HepG2 (cell line): ENCODE data around the gene CAVIN2. TPM values are rescaled to one million over a fixed set of nuclear protein-coding genes. Genes with fewer than 3 reads are reported as not detected.

Source experiments
- ATAC-seq: fragments of 200-7000 bp; cut with Tn5 transposase; 3 replicates; pipeline ENCODE4 v1.9.1; 2020; ENCODE audit warnings: mild to moderate bottlenecking, moderate library complexity
- BruUV-seq: library from RNA; stranded (reverse); fragments of 400-500 nt; replicated peaks from 2 replicates; lab custom pipeline; 2021; lab: Mats Ljungman, UMichigan
- CTCF ChIA-PET: fragments of 300-600 bp; formaldehyde crosslinking; extraction: SDS; loops from one replicate; lab custom pipeline; 2021; ENCODE audit warnings: low total read pairs, inconsistent platforms, low intra/inter-chr PET ratio; lab: Yijun Ruan, JAX
- POLR2A ChIA-PET: fragments of 350-600 bp; sonication (Branson Sonifier 250); formaldehyde crosslinking; loops from one replicate; lab custom pipeline; 2020; ENCODE audit warnings: antibody characterized with exemption, inconsistent platforms; lab: Yijun Ruan, JAX
- DNase-seq: peaks from one replicate; pipeline ENCODE4 v3.0.0-alpha.2; 2015; ENCODE audit warnings: low spot score
- FAIRE-seq: peaks from 3 replicates; lab custom pipeline; 2011; peaks lifted over from hg19 to GRCh38; lab: Jason Lieb, UNC
- H2AFZ ChIP-seq: one replicate; pipeline ENCODE4 v1.6.1; 2011; ENCODE audit warnings: low read length, inconsistent platforms
- H3K27ac ChIP-seq: fragments of 300-600 bp; 3 replicates; pipeline ENCODE4 v1.8.0; 2011; ENCODE audit warnings: mixed run types, mild to moderate bottlenecking, mixed read lengths, low read length, inconsistent platforms; ENCODE audit not compliant: insufficient read depth; ENCODE audit errors: extremely low read length
- H3K27me3 ChIP-seq, 2 experiments: fragments of 200-600 bp in 1 of 2; 2 replicates in 1 of 2; 3 replicates in 1 of 2; pipeline versions ENCODE4 v1.6.0 to v1.8.0; 2011; ENCODE audit warnings: low read length in 2 of 2, mild to moderate bottlenecking in 2 of 2, moderate library complexity in 2 of 2, inconsistent platforms in 1 of 2; ENCODE audit not compliant: insufficient read depth in 2 of 2, control insufficient read depth in 1 of 2
- H3K36me3 ChIP-seq, 2 experiments: fragments of 200-600 bp in 1 of 2; replicated peaks in 1 of 2; 2 replicates in 1 of 2; 3 replicates in 1 of 2; pipeline versions ENCODE4 v1.5.1 to v1.8.0; 2011; ENCODE audit warnings: low read length in 2 of 2, inconsistent platforms in 1 of 2; ENCODE audit not compliant: insufficient read depth in 2 of 2, control insufficient read depth in 1 of 2
- H3K4me1 ChIP-seq: 2 replicates; pipeline ENCODE4 v1.5.1; 2012; ENCODE audit warnings: low read length, inconsistent platforms; ENCODE audit not compliant: insufficient read depth
- H3K4me2 ChIP-seq: 2 replicates; pipeline ENCODE4 v1.6.0; 2011; ENCODE audit warnings: low read depth, low read length, inconsistent platforms
- H3K4me3 ChIP-seq, 3 experiments: fragments of 200-600 bp in 1 of 3; sonication (generic), shearing (Covaris generic) in 1 of 3; replicated peaks in 1 of 3; 2 replicates each; pipeline ENCODE4 v1.5.1; 2011 to 2016; ENCODE audit warnings: low read length in 3 of 3, inconsistent platforms in 2 of 3, low read depth in 2 of 3, mild to moderate bottlenecking in 2 of 3, control low read depth in 1 of 3, mixed read lengths in 1 of 3; ENCODE audit not compliant: insufficient read depth in 1 of 3
- H3K79me2 ChIP-seq: one replicate; pipeline ENCODE4 v1.6.1; 2011; ENCODE audit warnings: low read length, inconsistent platforms; ENCODE audit not compliant: insufficient read depth
- H3K9ac ChIP-seq: 2 replicates; pipeline ENCODE4 v1.6.0; 2011; ENCODE audit warnings: mild to moderate bottlenecking, low read depth, low read length, inconsistent platforms; ENCODE audit not compliant: insufficient read depth
- H3K9me3 ChIP-seq: 2 replicates; pipeline ENCODE4 v1.5.1; 2012; ENCODE audit warnings: mild to moderate bottlenecking, low read length
- H4K20me1 ChIP-seq: 2 replicates; pipeline ENCODE4 v1.6.0; 2011; ENCODE audit warnings: inconsistent platforms, mild to moderate bottlenecking, low read length, moderate library complexity; ENCODE audit not compliant: insufficient read depth
- GPBP1L1 ChIP-seq: sonication (generic); formaldehyde crosslinking; IDR thresholded peaks from 2 replicates; pipeline ENCODE4 v1.5.0; 2020; ENCODE audit warnings: mild to moderate bottlenecking, missing genetic modification reagents
- HDAC2 ChIP-seq: sonication (generic); formaldehyde crosslinking; IDR thresholded peaks from 2 replicates; pipeline ENCODE4 v1.4.0; 2020; ENCODE audit warnings: missing genetic modification reagents
- HIC2 ChIP-seq: sonication (generic); formaldehyde crosslinking; IDR thresholded peaks from 2 replicates; pipeline ENCODE4 v1.9.0; 2022; ENCODE audit warnings: low read depth, missing genetic modification reagents
- KDM4B ChIP-seq: sonication (generic); formaldehyde crosslinking; IDR thresholded peaks from 2 replicates; pipeline ENCODE4 v1.4.0; 2020; ENCODE audit warnings: missing genetic modification reagents
- KLF12 ChIP-seq: sonication (generic); formaldehyde crosslinking; IDR thresholded peaks from 2 replicates; pipeline ENCODE4 v1.4.0; 2020; ENCODE audit warnings: missing genetic modification reagents, borderline replicate concordance
- KLF13 ChIP-seq: sonication (generic); formaldehyde crosslinking; IDR thresholded peaks from 2 replicates; pipeline ENCODE4 v1.4.0; 2020; ENCODE audit warnings: mild to moderate bottlenecking, missing genetic modification reagents
- NCOR1 ChIP-seq: fragments of 200-600 bp; sonication (generic); IDR thresholded peaks from 2 replicates; pipeline ENCODE4 v1.7.0; 2017; ENCODE audit warnings: antibody characterized with exemption, low read length, borderline replicate concordance
- NFKB2 ChIP-seq: sonication (generic); formaldehyde crosslinking; IDR thresholded peaks from 2 replicates; pipeline ENCODE4 v1.4.0; 2020; ENCODE audit warnings: missing genetic modification reagents, borderline replicate concordance
- NR2F6 ChIP-seq, 2 experiments: IDR thresholded peaks; 2 replicates each; pipeline ENCODE4 v1.6.1; 2016; ENCODE audit warnings: antibody characterized with exemption in 1 of 2, mild to moderate bottlenecking in 1 of 2
- RORA ChIP-seq: sonication (generic); formaldehyde crosslinking; IDR thresholded peaks from 2 replicates; pipeline ENCODE4 v1.5.0; 2020; ENCODE audit warnings: mild to moderate bottlenecking, missing genetic modification reagents, moderate library complexity
- YEATS2 ChIP-seq: sonication (generic); formaldehyde crosslinking; IDR thresholded peaks from 2 replicates; pipeline ENCODE4 v1.4.0; 2020; ENCODE audit warnings: missing genetic modification reagents, borderline replicate concordance
- ZNF367 ChIP-seq: sonication (generic); formaldehyde crosslinking; IDR thresholded peaks from 2 replicates; pipeline ENCODE4 v1.4.0; 2020; ENCODE audit warnings: missing genetic modification reagents, borderline replicate concordance
- ZNF512B ChIP-seq: sonication (generic); formaldehyde crosslinking; IDR thresholded peaks from 2 replicates; pipeline ENCODE4 v1.5.1; 2020; ENCODE audit warnings: missing genetic modification reagents, mild to moderate bottlenecking, borderline replicate concordance
- ZNF772 ChIP-seq: sonication (generic); formaldehyde crosslinking; IDR thresholded peaks from 2 replicates; pipeline ENCODE4 v1.5.0; 2020; ENCODE audit warnings: mild to moderate bottlenecking, missing genetic modification reagents
- ZSCAN30 ChIP-seq: sonication (generic); formaldehyde crosslinking; IDR thresholded peaks from 2 replicates; pipeline ENCODE4 v1.5.0; 2020; ENCODE audit warnings: mild to moderate bottlenecking, missing genetic modification reagents
- WGBS: methylation state at CpG from one replicate; pipeline ENCODE4 v1.1.6; 2017; ENCODE audit warnings: low lambda C conversion rate; 5-methylcytosine and 5-hydroxymethylcytosine counted together
- in situ Hi-C: cut with HindIII; loops from 2 replicates; pipeline ENCODE4 v1.10.0; 2017; ENCODE audit warnings: low pct_unique_long_range_greater_than_20kb; ENCODE audit not compliant: extremely low pct_ligation_motif_present
- intact Hi-C: fragments of 100-400 bp; cut with micrococcal nuclease; formaldehyde crosslinking; loops from one replicate; pipeline ENCODE4 v1.10.0; 2022; ENCODE audit not compliant: unreplicated experiment
- polyA plus RNA-seq, 8 experiments: library from polyadenylated mRNA; depleted of rRNA in 3 of 8; stranded (reverse) in 7 of 8; unstranded in 1 of 8; fragments of >200 nt; fragmentation: Illumina TruSeq in 4 of 8; extraction: Trizol in 4 of 8; gene quantifications; 2 replicates each; pipeline versions ENCODE4 v1.2.1 to v1.2.3, GENCODE V29; 2011 to 2016; ENCODE audit warnings: low read depth in 4 of 8, missing spikeins in 1 of 8, mixed read lengths in 1 of 8; ENCODE audit not compliant: insufficient read depth in 1 of 8
- total RNA-seq, 5 experiments: library from RNA; depleted of rRNA; stranded (reverse); fragments of >200 nt; fragmentation: Illumina TruSeq; extraction: Trizol; gene quantifications; 2 replicates each; pipeline ENCODE4 v1.2.3, GENCODE V29; 2016; ENCODE audit warnings: low read depth in 1 of 5
- TF ChIP-seq, protein P1 (sequence below): IDR thresholded peaks from 2 replicates; pipeline ENCODE4 v1.6.1; 2016; ENCODE audit warnings: mild to moderate bottlenecking, missing biosample characterization, missing genetic modification reagents
- TF ChIP-seq, protein P2 (sequence below): sonication (generic); formaldehyde crosslinking; IDR thresholded peaks from 2 replicates; pipeline ENCODE4 v1.5.0; 2020; ENCODE audit warnings: missing genetic modification reagents

Gene CAVIN2
- total and polyA plus RNA-seq, 2 of the 13 experiments (the other 11 are each of a cell fraction or from before 2014, with no cell fraction given): 7.6 to 38.8 TPM

DNA sequence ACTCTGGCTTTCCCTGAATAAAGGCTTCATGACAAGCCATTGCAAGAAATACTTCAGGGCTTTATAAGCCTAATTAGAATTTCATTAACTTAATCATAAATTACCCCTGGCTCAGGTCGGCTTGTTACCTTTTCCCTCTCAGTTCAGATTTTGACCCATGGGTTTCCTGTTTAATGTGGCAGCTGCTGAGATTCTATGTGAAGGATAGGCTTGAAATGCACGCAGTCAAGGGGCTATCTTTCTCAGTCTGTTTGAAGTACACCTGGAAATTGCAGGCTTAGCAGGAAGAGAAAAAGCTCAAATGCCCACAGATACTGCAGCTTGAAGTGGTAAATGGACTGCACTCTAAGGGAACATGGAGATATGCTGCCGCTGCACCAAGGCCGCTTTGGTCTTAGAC, 49.4 kb downstream of the CAVIN2 start:
- FAIRE-seq (no peak), ATAC-seq (no peak)
- TF ChIP-seq ZSCAN30 (CRISPR knock-in tag) (no peak), NFKB2 (CRISPR knock-in tag) (no peak), ZNF367 (no peak), KDM4B (no peak), ZNF772 (no peak), HDAC2 (no peak), HIC2 (CRISPR knock-in tag) (no peak), RORA (CRISPR knock-in tag) (no peak), YEATS2 (no peak), ZNF512B (no peak), KLF13 (no peak), NR2F6 (IDR thresholded peaks at IDR 0.05) (no peak), NR2F6 (CRISPR knock-in tag; IDR thresholded peaks at IDR 0.05) (no peak), KLF12 (CRISPR knock-in tag) (no peak), GPBP1L1 (CRISPR knock-in tag) (no peak), NCOR1 (no peak)
- TF ChIP-seq, protein P1, sequence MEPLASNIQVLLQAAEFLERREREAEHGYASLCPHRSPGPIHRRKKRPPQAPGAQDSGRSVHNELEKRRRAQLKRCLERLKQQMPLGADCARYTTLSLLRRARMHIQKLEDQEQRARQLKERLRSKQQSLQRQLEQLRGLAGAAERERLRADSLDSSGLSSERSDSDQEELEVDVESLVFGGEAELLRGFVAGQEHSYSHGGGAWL: no peak
- TF ChIP-seq, protein P2, sequence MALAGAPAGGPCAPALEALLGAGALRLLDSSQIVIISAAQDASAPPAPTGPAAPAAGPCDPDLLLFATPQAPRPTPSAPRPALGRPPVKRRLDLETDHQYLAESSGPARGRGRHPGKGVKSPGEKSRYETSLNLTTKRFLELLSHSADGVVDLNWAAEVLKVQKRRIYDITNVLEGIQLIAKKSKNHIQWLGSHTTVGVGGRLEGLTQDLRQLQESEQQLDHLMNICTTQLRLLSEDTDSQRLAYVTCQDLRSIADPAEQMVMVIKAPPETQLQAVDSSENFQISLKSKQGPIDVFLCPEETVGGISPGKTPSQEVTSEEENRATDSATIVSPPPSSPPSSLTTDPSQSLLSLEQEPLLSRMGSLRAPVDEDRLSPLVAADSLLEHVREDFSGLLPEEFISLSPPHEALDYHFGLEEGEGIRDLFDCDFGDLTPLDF (CRISPR knock-in tag): no peak

More for the DNA sequence above, 49.4 kb downstream of the CAVIN2 start:
- Histone ChIP-seq H3K27me3 (no peaks in the 10 kb centered on the region), H3K4me2 (no peak overlapping the region), H2AFZ (no peak overlapping the region), H4K20me1 (no peaks in the 10 kb centered on the region), H3K79me2 (no peaks in the 10 kb centered on the region), H3K9me3 (no peaks in the 10 kb centered on the region), H3K27ac (no peak overlapping the region), H3K4me1 (peaks cover 5% of the 10 kb centered on the region), H3K9ac (no peak overlapping the region), H3K4me3 (no peak overlapping the region), H3K36me3 (no peaks in the 10 kb centered on the region)
- DNase-seq: no peak
- WGBS: 57% methylated on average over 4 of the region's 4 CpGs
- no TSS peak for BruUV-seq
- ChIA-PET CTCF (no interaction called here), POLR2A (no interaction called here)
- in situ Hi-C loops (no loop called here), intact Hi-C loops (no loop called here)
